ENCODE measurements around the gene AKIRIN2.
"Not testable (repeated sequence)": the region's sequence is repeated elsewhere in the genome, so short reads cannot be mapped to it uniquely, and the experiment has no call there.

The AKIRIN2 gene

GRCh38 chr6:87686636-87687205, 15.3 kb downstream of the AKIRIN2 start:
- DNase-seq = not testable (repeated sequence)

DNA sequence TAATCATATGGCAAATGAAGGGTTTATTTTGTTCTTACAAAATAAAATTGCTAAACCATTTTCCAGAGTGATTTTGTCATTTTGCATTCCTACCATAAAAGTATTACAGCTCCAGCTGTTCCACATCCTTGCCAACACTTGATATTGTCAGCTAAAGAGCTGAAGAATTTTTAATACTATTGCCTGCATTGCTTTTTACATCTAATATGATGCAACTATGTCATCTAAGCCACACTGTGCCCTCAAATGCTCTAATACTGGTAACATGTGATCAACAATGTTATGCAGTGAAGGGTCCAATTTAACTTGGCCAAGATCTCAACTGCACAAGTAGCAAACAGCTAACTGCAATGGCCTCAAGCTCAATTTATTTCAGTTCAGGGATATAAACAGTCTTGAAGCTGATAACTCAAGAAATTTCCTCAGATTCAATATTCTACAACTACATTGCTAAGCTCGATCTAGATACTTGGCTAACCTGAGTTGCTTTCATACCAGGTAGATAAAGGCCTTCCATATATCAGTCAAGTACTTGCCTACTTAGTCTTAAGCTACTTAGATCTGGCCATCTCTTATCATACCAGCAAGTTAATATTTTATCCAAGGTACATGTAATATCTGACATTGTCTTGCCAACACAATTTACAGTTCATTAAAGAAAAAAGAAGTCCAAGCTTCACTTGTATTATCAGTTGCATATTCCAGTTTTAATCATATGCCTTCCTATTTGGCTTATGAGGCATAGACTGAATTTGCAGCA, 17.0 kb downstream of the AKIRIN2 start:
- DNase-seq = no peak

- DNase-seq = no peak
Observed at GRCh38 chr6:87683890-87684289, 18.1 kb downstream of the AKIRIN2 start.

GRCh38 chr6:87682310-87682709, 19.7 kb downstream of the AKIRIN2 start:
- DNase-seq = no peak

GRCh38 chr6:87675004-87675681, 26.9 kb downstream of the AKIRIN2 start:
- no peak for DNase-seq

- no peak for DNase-seq
Observed at GRCh38 chr6:87674290-87674689, 27.7 kb downstream of the AKIRIN2 start.

- DNase-seq = no peak
Observed at GRCh38 chr6:87673237-87673636, 28.8 kb downstream of the AKIRIN2 start.

GRCh38 chr6:87672641-87673040, 29.4 kb downstream of the AKIRIN2 start:
- DNase-seq = no peak

DNA sequence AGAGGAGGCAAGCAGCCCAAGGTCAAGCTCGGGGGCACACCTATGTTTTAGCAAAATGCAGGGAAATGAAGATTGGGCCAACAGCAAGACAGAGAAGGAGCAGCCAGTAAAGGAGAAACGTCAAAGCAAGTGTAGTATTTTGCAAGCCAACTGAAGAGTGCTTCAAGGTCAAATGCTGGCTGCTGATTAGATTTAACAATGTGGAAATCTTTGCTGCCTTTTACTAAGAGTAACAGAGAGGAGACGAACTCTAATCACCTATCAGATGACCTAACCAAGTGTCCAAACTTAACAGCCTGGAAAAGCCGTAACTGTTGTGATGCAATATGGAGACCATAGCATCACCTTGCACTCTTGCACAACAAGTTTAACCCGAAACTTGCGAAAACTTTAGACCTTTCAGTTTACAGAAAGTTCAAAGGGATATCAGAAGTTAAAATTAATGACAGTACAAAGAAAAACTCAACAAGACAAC, 30.4 kb downstream of the AKIRIN2 start:
- DNase-seq = no peak

- DNase-seq = no peak
Observed at GRCh38 chr6:87670707-87671106, 31.3 kb downstream of the AKIRIN2 start.

GRCh38 chr6:87669051-87669450, 33.0 kb downstream of the AKIRIN2 start:
- no peak for DNase-seq

DNA sequence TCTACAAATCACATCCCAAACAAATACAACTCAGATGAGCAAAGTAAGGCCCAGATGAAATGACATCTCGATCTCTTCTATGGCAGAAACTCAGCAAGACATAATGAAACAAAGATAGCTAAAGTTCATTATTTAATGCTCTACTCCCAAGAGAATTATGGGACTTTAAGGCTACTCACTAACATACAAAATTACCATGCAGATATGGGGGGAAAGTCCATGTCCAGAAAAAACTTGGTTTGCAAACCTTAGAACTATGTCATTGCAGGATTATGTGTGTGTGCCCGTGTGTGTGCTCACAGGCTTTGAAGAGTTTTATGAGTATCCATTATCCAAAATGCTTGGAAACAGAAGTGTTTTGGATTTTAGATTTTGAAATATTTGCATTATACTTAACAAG, 34.0 kb downstream of the AKIRIN2 start:
- DNase-seq = no peak

GRCh38 chr6:87667032-87667431, 35.0 kb downstream of the AKIRIN2 start:
- DNase-seq = no peak

DNA sequence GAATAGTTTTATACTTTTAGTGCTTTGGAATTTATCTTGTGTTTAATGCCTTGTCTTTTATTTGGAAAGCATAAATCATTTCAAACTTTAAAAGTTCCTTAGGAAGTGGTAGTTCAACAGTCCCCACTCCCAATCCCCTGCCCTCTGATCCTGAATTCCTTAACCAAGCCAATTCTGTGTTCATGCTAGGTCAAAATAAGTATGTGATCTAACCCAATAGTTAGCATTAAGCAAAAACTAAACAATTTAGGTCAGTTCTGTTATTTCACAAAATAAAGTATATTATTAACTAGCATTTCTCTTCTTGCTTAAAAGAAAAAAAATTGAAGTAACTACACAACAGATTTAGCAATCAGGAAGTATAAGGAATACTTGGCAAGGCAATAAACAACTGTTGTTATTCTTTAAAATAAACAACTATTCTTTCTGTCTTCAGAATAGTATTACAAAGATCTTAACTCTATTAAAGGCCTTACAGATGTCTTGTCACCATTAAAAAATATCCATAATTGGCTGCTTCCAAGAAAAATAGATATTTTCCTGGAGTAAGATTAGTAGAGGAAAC, 37.0 kb downstream of the AKIRIN2 start:
- no peak for DNase-seq

DNA sequence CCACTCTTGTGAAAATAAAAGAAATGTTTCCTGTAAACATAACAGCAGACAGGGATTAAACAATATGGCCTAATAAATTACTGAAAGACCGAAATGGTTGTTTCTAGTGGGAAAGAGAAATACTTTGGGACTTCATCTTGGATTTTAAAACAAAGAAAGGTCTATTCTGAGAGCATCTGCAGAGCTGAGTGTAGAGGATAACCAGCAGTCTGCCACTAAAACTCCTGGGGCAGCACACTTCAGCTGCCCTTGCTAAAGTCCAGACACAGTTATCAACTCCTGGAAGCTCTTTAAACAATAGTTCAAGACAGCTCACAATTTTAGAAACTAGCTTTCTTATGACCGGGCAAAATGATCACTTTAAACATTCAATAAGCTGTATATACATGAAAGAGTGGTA, 38.6 kb downstream of the AKIRIN2 start:
- DNase-seq = no peak

DNA sequence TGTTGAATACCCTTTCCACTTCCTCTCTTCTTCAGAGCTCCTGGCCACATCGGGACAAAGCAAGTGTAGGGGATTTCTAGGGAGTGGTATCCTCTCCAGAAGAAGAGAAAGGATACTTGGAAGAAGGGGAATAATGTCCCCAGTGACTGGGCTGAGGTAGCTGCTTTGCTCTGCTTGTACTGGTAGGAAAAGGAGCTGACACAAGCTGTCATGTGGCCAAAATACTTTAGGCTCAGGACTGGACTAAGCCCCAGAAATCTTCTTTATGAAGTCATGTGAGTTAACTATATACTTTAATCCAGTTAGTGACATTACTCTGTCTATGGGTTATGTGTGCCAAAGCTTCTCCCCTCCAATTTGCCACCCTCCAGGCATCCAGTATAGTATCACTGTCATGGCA, 40.5 kb downstream of the AKIRIN2 start:
- DNase-seq = no peak

- DNase-seq = no peak
Observed at GRCh38 chr6:87661016-87661415, 41.0 kb downstream of the AKIRIN2 start.

DNA sequence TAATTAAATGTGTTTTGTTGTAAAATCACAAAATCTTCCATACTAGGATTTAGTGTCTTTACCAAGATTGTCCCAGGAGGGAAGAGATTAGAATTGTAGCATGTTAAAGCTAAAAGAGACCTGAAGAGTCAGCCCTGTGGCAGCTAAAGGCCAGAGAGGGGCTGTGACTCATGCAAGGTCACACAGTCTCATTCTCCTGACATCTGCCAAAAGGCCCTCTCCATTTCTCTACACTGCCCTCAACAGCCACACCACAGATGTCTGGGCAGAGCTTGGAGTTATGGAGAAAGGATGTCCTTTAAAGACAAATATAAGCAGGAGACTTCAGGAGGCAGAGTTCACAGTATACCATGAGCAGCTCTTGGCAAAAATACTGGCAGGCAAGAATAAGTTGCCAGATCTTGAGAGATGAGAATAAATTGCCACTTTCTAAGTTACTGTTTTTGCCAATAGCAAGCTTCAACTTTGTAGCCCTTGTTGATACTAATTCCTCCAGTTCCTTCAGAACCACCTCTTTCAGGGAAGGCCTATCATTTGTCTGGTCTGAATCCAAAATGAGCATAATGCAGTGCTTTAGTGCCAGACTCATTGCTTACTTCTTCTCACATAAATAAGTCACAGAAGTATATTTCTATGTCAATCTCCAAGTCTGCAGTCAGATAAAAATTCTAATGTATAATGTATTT, 41.7 kb downstream of the AKIRIN2 start:
- DNase-seq = no peak

GRCh38 chr6:87658516-87658915, 43.5 kb downstream of the AKIRIN2 start:
- DNase-seq = no peak

- DNase-seq = no peak
Observed at GRCh38 chr6:87656857-87657256, 45.2 kb downstream of the AKIRIN2 start.

DNA sequence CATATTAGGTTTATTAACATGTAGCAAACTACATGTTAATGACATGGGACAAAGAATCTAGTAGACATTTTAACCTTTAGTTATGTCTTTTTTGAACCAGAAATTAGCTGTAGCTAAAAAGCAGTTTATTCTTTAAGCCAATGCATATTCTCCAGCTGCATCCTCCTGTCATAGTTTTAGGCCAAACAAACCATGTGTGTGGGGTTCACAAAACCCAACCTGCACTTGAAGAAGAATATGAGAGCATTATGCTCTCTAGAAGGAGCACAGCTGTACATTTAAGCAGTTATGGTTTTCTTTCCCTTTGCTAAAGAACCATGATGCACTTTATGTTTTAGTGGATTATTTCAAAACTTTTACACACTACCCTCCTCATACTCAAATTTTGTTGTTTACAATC, 46.2 kb downstream of the AKIRIN2 start:
- DNase-seq = no peak

DNA sequence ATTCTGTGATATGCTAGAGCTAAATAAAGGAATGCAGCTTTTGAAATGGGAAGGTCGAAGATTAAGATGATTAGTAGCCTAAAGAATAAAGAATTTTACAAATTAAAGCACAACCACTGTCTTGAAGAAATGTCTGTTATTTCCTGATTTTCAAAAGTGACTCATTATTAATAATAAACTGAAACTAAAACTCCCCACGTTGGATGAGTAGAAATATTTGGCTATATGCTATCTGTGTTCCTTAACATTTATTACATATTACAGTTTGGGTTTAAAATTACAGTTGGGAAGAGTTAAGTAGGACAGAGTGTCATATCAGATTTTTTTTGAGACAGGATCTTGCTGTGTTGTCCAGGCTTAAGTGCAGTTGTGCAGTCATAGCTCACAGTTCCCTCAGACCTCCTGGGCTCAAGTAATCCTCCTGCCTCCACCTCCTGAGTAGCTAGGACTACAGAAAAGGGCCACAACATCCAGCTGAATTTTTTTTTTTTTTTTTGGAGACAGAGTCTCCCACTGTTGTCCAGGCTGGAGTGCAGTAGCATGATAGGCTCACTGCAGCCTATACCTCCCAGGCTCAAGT, 47.1 kb downstream of the AKIRIN2 start:
- no peak for DNase-seq

DNA sequence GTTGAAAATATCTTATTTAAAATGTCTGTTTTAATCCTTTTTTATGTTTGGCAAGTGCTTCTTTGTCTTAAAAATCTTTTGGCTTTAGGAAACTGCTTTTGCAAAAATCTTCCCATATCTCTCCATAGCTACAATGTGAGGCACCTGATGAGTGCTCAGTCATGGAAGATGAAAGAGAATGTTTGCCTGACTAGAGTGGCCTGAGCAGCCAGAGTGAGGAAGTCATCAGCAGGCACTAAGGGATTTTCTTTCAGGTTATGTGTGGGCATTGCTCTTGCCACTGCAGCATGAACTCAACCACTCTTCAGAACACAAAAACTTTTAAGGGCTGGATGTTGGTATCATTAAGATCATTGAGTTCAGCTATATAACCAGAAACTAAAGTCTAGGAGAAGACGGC, 47.9 kb downstream of the AKIRIN2 start:
- DNase-seq = no peak

Data from activated CD4-positive, alpha-beta T cell treated with anti-CD3 and anti-CD28 coated beads for 1 hour (primary cell).